Breast epithelium (tissue), 3 donors: ENCODE results near the gene SYNE1.

Source experiments
- CTCF ChIP-seq, 3 donors: fragments of 450-650 bp; IDR thresholded peaks; one replicate each; pipeline ENCODE4 v1.5.1; 2016 to 2017; ENCODE audit warnings: antibody characterized with exemption in 3 of 3, mild to moderate bottlenecking in 3 of 3, moderate library complexity in 3 of 3
- POLR2A ChIP-seq: fragments of 450-650 bp; IDR thresholded peaks from one replicate; pipeline ENCODE4 v1.6.1; 2016; ENCODE audit warnings: antibody characterized with exemption, mild to moderate bottlenecking, moderate library complexity

DNA sequence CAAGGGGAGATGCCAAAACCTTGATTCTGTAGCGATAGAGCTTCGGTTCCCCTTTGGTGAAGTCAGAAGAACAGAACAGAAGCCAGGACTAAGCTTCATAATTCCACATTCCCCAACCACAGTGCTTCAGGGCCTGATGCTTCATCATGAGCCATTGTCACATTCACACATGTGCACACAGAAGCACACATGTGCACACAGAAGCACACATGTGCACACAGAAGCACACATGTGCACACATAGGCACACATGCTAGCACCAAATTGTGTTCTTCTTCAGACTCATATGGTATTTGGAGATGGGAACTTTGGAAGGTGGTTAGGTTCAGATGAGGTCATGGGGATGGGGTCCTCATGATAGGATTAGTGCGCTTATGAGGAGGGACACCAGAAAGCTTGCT, 183.2 kb downstream of the SYNE1 start:
- TF ChIP-seq CTCF (IDR thresholded peaks at IDR 0.05), result no peak
- TF ChIP-seq POLR2A, result no peak
